HG03039 (cell line): ENCODE data around the gene SIK1.
"Not testable (repeated sequence)": the region's sequence is repeated elsewhere in the genome, so short reads cannot be mapped to it uniquely, and the experiment has no call there.

ENCODE experiments used
- ATAC-seq: cut with Tn5 transposase; IDR thresholded peaks from one replicate; pipeline ENCODE4 v1.9.1; 2021; ENCODE audit warnings: mild to moderate bottlenecking, moderate library complexity; ENCODE audit not compliant: unreplicated experiment

SIK1 gene

GRCh38 chr21:43440835-43441727, 14.2 kb upstream of the SIK1 start:
- ATAC-seq: not testable (repeated sequence)

GRCh38 chr21:43439316-43440075, 12.6 kb upstream of the SIK1 start:
- not testable (repeated sequence) for ATAC-seq

GRCh38 chr21:43436272-43436671, 9.3 kb upstream of the SIK1 start:
- not testable (repeated sequence) for ATAC-seq

DNA sequence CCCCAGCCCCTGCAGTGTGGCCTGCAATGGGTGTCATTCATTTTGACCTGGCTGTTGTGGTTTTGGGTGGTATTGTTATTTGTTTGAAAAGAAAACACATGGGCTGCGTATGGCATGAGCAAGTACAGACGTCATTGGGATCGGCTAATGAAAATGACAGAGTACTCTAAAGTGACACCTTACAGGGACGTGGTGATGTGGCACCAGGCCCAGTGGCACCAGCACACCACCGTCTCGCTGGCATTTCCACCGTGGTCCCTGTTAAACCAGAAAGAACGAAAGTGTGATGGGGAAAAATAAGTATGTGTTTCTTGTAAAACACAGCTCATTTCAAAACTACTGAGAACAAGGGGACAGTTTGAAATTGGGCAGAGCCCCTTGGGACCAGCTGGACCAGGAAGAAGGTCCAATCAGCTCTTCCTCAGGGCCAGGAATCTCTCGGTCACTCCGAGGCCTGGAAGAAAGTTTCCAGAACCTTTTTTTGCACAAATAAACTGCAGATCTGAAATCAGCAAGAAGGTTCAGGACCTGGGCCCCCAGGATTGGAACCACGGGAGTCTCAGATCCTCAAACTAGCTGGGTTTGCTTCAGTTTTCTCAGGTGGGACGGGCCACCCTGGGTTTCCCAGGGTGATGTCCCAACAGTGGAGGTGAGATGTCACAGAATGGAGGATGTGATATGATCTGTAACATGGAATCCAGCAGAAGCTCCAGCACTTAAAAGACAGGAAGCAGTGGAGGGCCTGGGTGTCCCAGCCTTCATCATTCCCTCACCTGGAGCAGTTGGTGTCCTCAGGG, 6.6 kb upstream of the SIK1 start:
- ATAC-seq: not testable (repeated sequence)

- not testable (repeated sequence) for ATAC-seq
Observed at GRCh38 chr21:43430830-43431416, 4.0 kb upstream of the SIK1 start.

GRCh38 chr21:43428964-43429363, 2.0 kb upstream of the SIK1 start:
- ATAC-seq: not testable (repeated sequence)

- ATAC-seq: peak; percentile 77
Observed at GRCh38 chr21:43427242-43427559, 270 bp upstream of the SIK1 start.

DNA sequence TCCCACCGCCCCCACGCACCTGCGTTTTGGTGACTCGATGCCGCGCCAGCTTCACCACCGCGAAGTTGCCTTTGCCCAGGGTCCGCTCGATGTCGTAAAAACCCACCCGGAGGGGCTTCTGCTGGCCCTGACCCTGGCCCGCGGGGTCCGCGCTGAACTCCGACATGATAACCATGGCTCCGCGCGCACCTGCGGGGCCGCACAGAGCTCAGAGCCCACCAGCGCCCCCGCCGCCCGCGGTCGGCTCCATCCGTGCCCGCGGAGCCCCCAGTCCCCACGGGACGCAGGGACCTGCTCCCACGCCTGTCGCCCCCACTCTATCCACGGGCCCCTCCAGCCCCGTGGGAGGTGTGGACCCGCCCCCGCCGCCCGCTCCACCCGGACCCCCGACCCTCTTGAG, 927 bp downstream of the SIK1 start:
- peak; percentile 3 for ATAC-seq

DNA sequence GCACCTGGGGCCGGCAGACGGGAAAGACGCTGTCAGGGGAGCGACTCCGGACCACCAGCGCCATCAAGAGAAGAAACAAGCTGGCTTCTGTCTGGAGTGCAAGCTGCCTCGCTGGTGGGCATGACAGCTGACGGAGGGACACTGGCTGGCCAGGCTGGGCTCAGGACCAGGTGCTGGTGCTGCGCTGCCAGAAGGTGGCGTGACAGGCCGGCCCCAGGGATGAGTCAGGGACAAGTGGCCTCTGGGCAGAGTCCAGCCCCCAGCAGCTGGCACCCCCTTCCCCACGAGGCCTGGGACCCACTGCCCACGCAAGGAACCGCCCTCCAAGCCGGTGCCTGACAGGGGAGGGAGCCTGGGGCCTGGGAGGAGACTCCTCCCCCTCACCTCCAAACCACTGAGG, 7.5 kb downstream of the SIK1 start:
- ATAC-seq: not testable (repeated sequence)

DNA sequence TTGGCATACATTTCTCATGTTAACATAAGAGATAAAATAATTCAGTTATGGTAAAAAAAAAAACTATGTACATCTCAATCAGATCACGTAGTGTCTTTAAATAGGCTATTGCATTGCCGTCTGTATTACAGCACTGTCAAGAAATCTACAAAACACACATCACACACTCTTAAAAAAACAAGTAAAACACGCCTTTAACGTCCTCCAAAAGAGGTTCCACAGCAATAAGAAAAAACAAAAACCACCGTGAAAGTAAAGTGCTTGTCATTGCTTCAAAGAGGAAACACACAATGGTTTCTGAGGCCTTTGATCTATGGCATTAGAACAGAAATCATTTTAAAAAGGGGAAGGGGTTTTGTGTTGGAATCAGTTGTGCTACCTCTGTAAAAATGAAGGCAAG, 12.4 kb downstream of the SIK1 start:
- ATAC-seq: not testable (repeated sequence)

DNA sequence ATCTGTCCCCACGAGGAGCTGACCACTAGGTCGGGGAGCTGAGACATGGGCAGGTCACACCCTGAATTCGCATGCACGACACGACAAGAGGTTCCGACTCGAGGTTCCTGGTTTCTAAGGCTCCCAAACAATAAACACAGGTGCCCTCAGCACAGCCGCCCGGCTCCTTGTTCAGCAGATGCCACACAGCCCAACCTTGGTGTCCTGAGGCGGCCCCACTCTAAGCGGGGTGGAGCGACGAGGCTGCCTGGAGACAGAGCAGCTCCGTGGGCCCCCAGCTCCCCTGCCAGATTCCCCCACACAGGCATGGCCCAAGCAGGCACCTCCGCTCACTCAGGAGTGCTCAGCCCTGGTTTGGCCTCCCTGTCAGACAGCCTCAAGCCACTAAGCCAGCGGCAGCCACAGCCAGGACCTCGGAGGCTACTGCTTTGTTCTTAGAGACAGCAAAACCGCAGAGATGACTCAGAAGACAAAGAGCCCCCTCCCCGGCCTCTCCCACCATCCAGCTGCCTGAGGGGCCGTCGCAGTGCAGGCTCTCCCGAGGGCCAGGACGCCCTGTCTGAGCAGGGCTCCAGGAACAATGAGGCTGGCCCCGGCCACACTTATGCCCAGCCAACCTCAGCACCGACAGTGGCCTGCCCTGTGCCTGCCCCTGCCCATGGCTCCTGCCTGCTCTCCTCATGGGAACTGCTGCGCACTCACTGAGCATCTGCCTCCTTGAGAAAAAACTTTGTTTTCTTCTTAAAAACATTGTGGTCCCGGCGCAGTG, 14.7 kb downstream of the SIK1 start:
- not testable (repeated sequence) for ATAC-seq

- ATAC-seq: not testable (repeated sequence)
Observed at GRCh38 chr21:43410456-43411068, 16.4 kb downstream of the SIK1 start.

GRCh38 chr21:43407139-43407538, 19.8 kb downstream of the SIK1 start:
- not testable (repeated sequence) for ATAC-seq

DNA sequence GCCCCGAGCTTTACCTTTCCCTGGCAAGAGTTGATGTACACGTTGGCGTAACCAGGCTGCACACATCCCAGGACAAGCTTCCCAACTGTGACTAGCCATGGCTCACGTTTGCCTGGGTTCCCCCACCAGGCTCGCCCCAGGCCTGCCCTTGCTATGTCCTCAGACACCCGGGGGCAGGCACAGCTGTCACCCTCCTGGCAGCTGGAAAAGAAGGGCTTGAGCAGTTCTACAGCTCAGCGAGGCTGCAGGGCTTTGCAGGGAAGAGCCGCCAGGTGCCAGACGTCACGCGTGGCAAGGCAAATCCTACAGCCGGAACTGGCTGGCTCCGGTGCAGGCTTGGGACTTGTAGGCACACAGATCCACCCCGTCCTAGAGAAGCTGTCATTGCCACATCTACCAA, 22.5 kb downstream of the SIK1 start:
- ATAC-seq: not testable (repeated sequence)

DNA sequence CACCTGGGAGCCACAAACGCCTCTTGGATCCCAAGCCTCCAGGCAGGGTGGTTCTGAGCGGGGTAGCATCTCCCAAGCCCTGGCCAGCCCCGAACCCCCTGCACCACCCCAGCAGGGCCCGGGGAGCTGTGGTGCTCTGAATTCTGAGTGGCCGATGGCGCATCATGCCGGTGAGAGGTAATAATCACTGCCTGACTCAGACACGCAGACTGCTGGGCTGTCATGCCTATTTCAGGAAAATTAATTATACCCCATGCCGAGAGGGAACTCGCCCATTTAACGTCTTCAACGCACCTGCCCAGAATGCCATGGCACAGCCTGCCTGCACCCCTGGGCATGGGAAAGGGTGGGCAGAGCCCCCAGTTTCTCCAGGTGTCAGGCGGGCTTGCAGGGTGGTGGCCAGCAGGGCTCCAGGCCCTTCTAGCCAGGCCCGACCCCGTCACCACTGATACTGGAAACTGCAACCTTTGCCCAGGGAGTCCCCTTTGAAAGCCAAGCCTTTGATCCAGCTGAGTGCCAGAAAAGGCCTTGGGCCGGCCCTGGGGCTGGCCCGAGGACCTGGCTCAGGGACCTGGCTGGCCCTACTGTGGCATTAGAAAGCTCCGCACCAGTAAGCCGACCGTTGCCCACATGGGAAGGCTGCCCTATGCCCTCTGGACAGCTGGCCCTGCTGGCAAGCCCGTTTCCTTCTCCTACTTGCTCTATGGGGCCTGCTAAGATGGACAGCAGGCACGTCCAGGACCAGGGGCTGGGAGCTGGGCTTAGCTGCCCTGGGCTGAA, 23.1 kb downstream of the SIK1 start:
- ATAC-seq: not testable (repeated sequence)

DNA sequence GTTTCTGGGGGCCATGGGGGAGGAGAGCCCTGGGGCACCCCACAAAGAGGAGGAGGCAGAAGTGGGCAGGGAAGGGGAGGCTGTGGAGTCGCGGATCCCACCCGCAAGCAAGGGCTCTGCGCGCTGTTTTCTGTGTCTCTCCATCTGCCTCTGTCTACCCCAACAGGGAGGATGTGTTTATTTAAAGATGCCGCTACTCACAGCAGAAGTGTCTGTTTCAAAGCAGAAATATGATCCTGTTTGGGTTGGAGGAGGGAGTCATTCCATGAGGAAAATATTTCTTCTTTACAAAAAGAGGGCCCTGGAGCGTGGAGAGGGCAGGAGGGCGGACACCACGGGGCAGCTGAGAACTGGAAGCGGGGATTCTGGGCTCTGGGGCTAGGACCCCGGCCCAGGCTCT, 25.8 kb downstream of the SIK1 start:
- ATAC-seq: not testable (repeated sequence)

GRCh38 chr21:43399595-43400015, 27.3 kb downstream of the SIK1 start:
- not testable (repeated sequence) for ATAC-seq

- not testable (repeated sequence) for ATAC-seq
Observed at GRCh38 chr21:43399136-43399535, 27.8 kb downstream of the SIK1 start.

- ATAC-seq: not testable (repeated sequence)
Observed at GRCh38 chr21:43398533-43398932, 28.4 kb downstream of the SIK1 start.
